ENCODE data around the gene CCIN. TPM values are rescaled to one million over a fixed set of nuclear protein-coding genes. Genes with fewer than 3 reads are reported as not detected.

Gene CCIN
- total RNA-seq, 2 donors from 2014 or later: 0.50 to 1.4 TPM

GRCh38 chr9:36144309-36145232, 24.6 kb upstream of the CCIN start:
- H3K36me3 Mint-ChIP-seq (ENCODE audit: low read depth): peaks cover 15% of the 10 kb centered on the region

GRCh38 chr9:36145970-36146369, 23.2 kb upstream of the CCIN start:
- ATAC-seq (no peak), DNase-seq (no peak)
- Mint-ChIP-seq H3K36me3 (ENCODE audit: low read depth) (peaks cover 13% of the 10 kb centered on the region), H3K27me3 (no peaks in the 10 kb centered on the region), H3K4me3 (no peak overlapping the region), H3K4me1 (peaks cover 61% of the 10 kb centered on the region), H3K27ac (peak overlapping the region; percentile 95)
- no peaks in the 10 kb centered on the region for H3K9me3 ChIP-seq (ENCODE audit: control insufficient read depth, low read length, poor library complexity, severe bottlenecking)

More at GRCh38 chr9:36144309-36145232, 24.6 kb upstream of the CCIN start:
- H3K4me3 Mint-ChIP-seq: peak overlapping the region; percentile 98
- peak overlapping the region; percentile 100 for H3K27ac Mint-ChIP-seq
- ATAC-seq (peak; percentile 36), DNase-seq (no peak)
- H3K27me3 Mint-ChIP-seq: no peaks in the 10 kb centered on the region
- peaks cover 66% of the 10 kb centered on the region for H3K4me1 Mint-ChIP-seq
- H3K9me3 ChIP-seq (ENCODE audit: control insufficient read depth, low read length, poor library complexity, severe bottlenecking): no peaks in the 10 kb centered on the region

- H3K27ac Mint-ChIP-seq: peak overlapping the region; percentile 95
- DNase-seq (no peak), ATAC-seq (no peak)
- H3K9me3 ChIP-seq (ENCODE audit: control insufficient read depth, low read length, poor library complexity, severe bottlenecking): no peaks in the 10 kb centered on the region
- peaks cover 62% of the 10 kb centered on the region for H3K4me1 Mint-ChIP-seq
- no peaks in the 10 kb centered on the region for H3K27me3 Mint-ChIP-seq
- no peak overlapping the region for H3K4me3 Mint-ChIP-seq
- H3K36me3 Mint-ChIP-seq (ENCODE audit: low read depth): peaks cover 13% of the 10 kb centered on the region
Measured at GRCh38 chr9:36146651-36147050, 22.5 kb upstream of the CCIN start.

DNA sequence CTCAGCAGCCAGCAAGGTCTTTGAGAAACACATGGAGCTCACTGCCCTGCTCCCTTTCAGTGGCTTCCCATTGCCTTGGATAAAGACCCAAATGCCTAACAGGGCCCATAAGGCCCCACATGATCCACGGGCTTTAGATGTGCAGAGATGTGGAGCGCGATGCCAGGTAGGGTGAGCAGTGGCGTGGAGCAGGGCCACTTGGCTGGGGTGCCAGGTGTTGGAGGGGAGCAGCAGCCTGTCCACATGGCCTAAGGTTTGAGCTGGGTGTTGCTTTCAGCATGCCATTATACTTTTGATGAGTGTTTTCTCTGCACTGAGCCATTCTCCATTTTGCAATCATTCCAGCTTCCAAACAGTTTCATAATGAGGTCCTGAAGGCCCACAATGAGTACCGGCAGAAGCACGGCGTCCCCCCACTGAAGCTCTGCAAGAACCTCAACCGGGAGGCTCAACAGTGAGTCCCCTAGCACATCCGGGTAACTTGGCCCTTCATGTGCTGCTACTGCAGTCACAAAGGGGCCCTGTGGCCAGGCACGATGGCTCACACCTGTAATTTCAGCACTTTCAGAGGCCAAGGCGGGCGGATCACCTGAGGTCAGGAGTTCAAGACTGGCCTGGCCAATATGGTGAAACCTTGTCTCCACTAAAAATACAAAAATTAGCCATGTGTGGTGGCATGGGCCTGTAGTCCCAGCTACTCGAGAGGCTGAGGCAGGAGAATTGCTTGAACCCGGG, 21.6 kb upstream of the CCIN start:
- DNase-seq (no peak), ATAC-seq (no peak)
- H3K27me3 Mint-ChIP-seq: no peaks in the 10 kb centered on the region
- H3K4me3 Mint-ChIP-seq: peak overlapping the region; percentile 19
- H3K27ac Mint-ChIP-seq: peak overlapping the region; percentile 95
- H3K36me3 Mint-ChIP-seq (ENCODE audit: low read depth): peaks cover 13% of the 10 kb centered on the region
- peaks cover 61% of the 10 kb centered on the region for H3K4me1 Mint-ChIP-seq
- H3K9me3 ChIP-seq (ENCODE audit: control insufficient read depth, low read length, poor library complexity, severe bottlenecking): no peaks in the 10 kb centered on the region

DNA sequence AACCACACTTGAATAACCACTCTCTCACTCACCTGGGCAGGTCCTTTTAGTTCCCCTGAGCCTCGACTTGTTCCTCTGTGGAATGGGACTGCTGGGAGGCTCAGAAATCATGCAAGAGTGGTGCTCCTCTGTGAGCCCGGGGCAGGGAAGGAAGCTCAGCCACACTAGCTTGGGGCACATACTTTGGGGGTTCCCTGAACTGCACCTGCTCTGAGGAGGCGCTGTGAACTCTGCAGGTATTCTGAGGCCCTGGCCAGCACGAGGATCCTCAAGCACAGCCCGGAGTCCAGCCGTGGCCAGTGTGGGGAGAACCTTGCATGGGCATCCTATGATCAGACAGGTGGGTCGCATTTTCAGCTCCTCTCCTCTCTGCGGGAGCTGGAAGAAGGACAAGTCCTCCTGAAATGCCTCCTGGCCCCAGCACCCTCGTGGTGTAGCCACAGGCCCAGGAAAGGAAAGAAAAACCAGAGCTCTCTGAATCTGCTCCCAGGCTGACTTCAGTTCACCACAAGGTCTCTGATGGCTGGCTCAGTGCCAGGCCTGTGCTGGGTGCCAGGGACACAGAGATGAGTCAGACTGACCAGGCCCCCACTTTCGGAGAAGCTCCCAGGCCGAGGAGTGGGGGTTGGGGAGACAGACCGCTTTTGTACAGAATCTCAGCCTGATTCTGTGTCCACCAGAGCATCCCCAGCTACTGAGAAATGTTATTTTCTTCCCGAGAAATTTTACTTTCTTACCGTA, 20.7 kb upstream of the CCIN start:
- H3K9me3 ChIP-seq (ENCODE audit: control insufficient read depth, low read length, poor library complexity, severe bottlenecking): no peaks in the 10 kb centered on the region
- Mint-ChIP-seq H3K27ac (peak overlapping the region; percentile 95), H3K4me3 (peak overlapping the region; percentile 55), H3K27me3 (no peaks in the 10 kb centered on the region), H3K4me1 (peaks cover 57% of the 10 kb centered on the region), H3K36me3 (ENCODE audit: low read depth) (peaks cover 13% of the 10 kb centered on the region)
- DNase-seq (peak; percentile 49 to 60 (median 58)), ATAC-seq (peak; percentile 35)

- peaks cover 12% of the 10 kb centered on the region for H3K36me3 Mint-ChIP-seq (ENCODE audit: low read depth)
- ATAC-seq: no peak
- H3K27ac Mint-ChIP-seq: peak overlapping the region; percentile 95
- H3K27me3 Mint-ChIP-seq: no peaks in the 10 kb centered on the region
- peaks cover 55% of the 10 kb centered on the region for H3K4me1 Mint-ChIP-seq
- no peak overlapping the region for H3K4me3 Mint-ChIP-seq
- H3K9me3 ChIP-seq (ENCODE audit: control insufficient read depth, low read length, poor library complexity, severe bottlenecking): no peaks in the 10 kb centered on the region
- no peak for DNase-seq
Measured at GRCh38 chr9:36149197-36149596, 20.0 kb upstream of the CCIN start.

DNA sequence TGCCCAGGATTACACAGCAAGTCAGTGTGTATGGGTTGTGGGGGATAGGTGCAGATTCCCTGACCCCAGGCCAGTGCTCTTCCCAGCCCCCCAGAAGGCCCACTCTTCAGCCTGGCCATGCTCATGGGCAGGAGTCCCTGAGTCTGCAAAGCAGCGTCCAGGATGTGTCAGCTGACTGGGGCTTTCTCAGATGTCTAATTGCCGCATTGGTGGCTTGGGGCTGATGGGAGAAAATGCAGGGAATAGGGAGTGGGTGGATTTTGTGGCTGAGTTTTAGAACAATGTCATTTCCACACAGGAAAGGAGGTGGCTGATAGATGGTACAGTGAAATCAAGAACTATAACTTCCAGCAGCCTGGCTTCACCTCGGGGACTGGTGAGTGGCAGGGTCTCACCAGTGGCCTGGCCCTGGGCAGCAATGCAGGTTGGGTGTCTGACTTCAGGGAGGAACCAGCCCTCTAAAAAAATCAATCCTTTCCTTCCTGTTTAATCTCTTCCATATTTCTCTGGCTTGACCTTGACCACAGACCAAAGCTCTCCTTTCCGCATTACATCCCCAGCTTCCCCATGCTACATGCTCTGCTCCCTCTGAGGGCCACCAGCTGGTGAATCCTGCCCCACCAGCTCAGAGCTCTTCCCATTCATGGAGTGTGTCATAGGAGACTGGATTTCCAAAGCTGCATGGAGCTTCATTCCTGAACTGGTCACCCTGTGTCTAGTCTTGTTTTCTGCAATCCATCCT, 18.4 kb upstream of the CCIN start:
- Mint-ChIP-seq H3K27ac (peak overlapping the region; percentile 98), H3K36me3 (ENCODE audit: low read depth) (peaks cover 8% of the 10 kb centered on the region), H3K4me3 (peak overlapping the region; percentile 88), H3K27me3 (no peaks in the 10 kb centered on the region), H3K4me1 (peaks cover 55% of the 10 kb centered on the region)
- ATAC-seq: no peak
- DNase-seq: no peak
- no peaks in the 10 kb centered on the region for H3K9me3 ChIP-seq (ENCODE audit: control insufficient read depth, low read length, poor library complexity, severe bottlenecking)

GRCh38 chr9:36151316-36152210, 17.6 kb upstream of the CCIN start:
- no peaks in the 10 kb centered on the region for H3K27me3 Mint-ChIP-seq
- peak; percentile 68 to 81 (median 79) for DNase-seq
- peaks cover 8% of the 10 kb centered on the region for H3K36me3 Mint-ChIP-seq (ENCODE audit: low read depth)
- ATAC-seq: peak; percentile 95
- no peaks in the 10 kb centered on the region for H3K9me3 ChIP-seq (ENCODE audit: control insufficient read depth, low read length, poor library complexity, severe bottlenecking)
- peaks cover 53% of the 10 kb centered on the region for H3K4me1 Mint-ChIP-seq
- peak overlapping the region; percentile 88 for H3K4me3 Mint-ChIP-seq
- peak overlapping the region; percentile 98 for H3K27ac Mint-ChIP-seq

DNA sequence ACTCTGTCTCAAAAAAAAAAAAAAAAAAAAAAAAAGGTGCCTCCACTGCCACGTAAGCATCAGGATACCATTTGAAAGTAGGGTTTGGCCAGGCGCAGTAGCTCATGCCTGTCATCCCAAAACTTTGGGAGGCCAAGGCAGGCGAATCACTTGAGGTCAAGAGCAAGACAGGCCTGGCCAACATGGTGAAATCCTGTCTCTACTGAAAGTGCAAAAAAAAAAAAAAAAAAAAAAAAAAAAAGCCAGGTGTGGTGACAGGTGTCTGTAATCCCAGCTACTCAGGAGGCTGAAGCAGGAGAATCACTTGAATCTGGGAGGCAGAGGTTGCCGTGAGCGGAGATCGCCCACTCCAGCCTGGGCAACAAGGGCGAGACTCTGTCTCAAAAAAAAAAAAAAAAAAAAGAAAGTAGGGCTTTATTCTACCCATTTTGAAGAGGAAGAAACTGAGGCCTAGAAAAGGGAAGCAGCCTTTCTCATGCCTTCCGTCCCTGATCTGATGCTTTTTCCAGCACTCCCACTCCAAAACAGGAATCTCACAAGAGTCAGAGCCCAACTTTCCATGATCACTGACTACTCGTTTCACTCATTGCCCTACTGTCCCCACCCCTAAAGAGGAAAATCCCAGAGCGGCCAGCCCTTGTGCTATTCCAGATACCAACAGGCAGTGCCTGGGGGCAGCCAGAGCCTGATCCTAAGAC, 16.3 kb upstream of the CCIN start:
- no peaks in the 10 kb centered on the region for H3K27me3 Mint-ChIP-seq
- H3K27ac Mint-ChIP-seq: peak overlapping the region; percentile 98
- peaks cover 42% of the 10 kb centered on the region for H3K4me1 Mint-ChIP-seq
- peak overlapping the region; percentile 64 for H3K4me3 Mint-ChIP-seq
- H3K36me3 Mint-ChIP-seq (ENCODE audit: low read depth): peaks cover 5% of the 10 kb centered on the region
- H3K9me3 ChIP-seq (ENCODE audit: control insufficient read depth, low read length, poor library complexity, severe bottlenecking): no peaks in the 10 kb centered on the region
- DNase-seq (no peak), ATAC-seq (no peak)

- no peak for ATAC-seq
- H3K4me1 Mint-ChIP-seq: peaks cover 40% of the 10 kb centered on the region
Measured at GRCh38 chr9:36153746-36154145, 15.4 kb upstream of the CCIN start.

GRCh38 chr9:36154331-36154952, 14.7 kb upstream of the CCIN start:
- no peak for ATAC-seq
- peak overlapping the region; percentile 98 for H3K27ac Mint-ChIP-seq
- H3K36me3 Mint-ChIP-seq (ENCODE audit: low read depth): peaks cover 8% of the 10 kb centered on the region
- H3K4me1 Mint-ChIP-seq: peaks cover 45% of the 10 kb centered on the region
- no peak overlapping the region for H3K4me3 Mint-ChIP-seq
- H3K9me3 ChIP-seq (ENCODE audit: control insufficient read depth, low read length, poor library complexity, severe bottlenecking): no peaks in the 10 kb centered on the region
- H3K27me3 Mint-ChIP-seq: no peaks in the 10 kb centered on the region
- DNase-seq: no peak

More at GRCh38 chr9:36153746-36154145, 15.4 kb upstream of the CCIN start:
- no peaks in the 10 kb centered on the region for H3K27me3 Mint-ChIP-seq
- DNase-seq: no peak
- peaks cover 8% of the 10 kb centered on the region for H3K36me3 Mint-ChIP-seq (ENCODE audit: low read depth)
- H3K9me3 ChIP-seq (ENCODE audit: control insufficient read depth, low read length, poor library complexity, severe bottlenecking): no peaks in the 10 kb centered on the region
- peak overlapping the region; percentile 98 for H3K27ac Mint-ChIP-seq
- peak overlapping the region; percentile 64 for H3K4me3 Mint-ChIP-seq
